Transverse colon (tissue), 4 donors: ENCODE measurements around the gene DCBLD2. TPM values are rescaled to one million over a fixed set of nuclear protein-coding genes. Genes with fewer than 3 reads are reported as not detected.

Experiments used
- DNase-seq: peaks from one replicate; pipeline ENCODE4 v3.0.0-alpha.2; 2019
- H3K27ac ChIP-seq, 4 donors: fragments of 200-600 bp; sonication (generic); 2 replicates each; pipeline ENCODE4 v1.5.1; 2016 to 2018; ENCODE audit warnings: inconsistent platforms in 4 of 4
- H3K27me3 ChIP-seq: fragments of 200-600 bp; sonication (generic); 2 replicates; pipeline ENCODE4 v1.5.1; 2017; ENCODE audit warnings: inconsistent platforms
- H3K36me3 ChIP-seq, 4 donors: fragments of 200-600 bp; sonication (generic); 2 replicates each; pipeline ENCODE4 v1.5.1; 2017 to 2019; ENCODE audit warnings: inconsistent platforms in 4 of 4
- H3K4me1 ChIP-seq, 4 donors: fragments of 200-600 bp; sonication (generic); 2 replicates each; pipeline ENCODE4 v1.5.1; 2017 to 2020; ENCODE audit warnings: inconsistent platforms in 4 of 4
- H3K4me3 ChIP-seq, 4 donors: fragments of 200-600 bp; sonication (generic); 1 replicate in 1 of 4; 2 replicates in 3 of 4; pipeline versions ENCODE4 v1.5.1 to v1.6.1; 2017 to 2019; ENCODE audit warnings: inconsistent platforms in 4 of 4
- H3K9me3 ChIP-seq, 2 donors: fragments of 200-600 bp; sonication (generic); 2 replicates each; pipeline ENCODE4 v1.5.1; 2017 to 2019; ENCODE audit warnings: inconsistent platforms in 2 of 2
- EP300 ChIP-seq: sonication (generic); formaldehyde crosslinking; IDR thresholded peaks from one replicate; pipeline ENCODE4 v1.6.1; 2017; ENCODE audit warnings: antibody characterized with exemption, low read depth
- POLR2A ChIP-seq: fragments of 450-650 bp; IDR thresholded peaks from one replicate; pipeline ENCODE4 v1.6.1; 2016; ENCODE audit warnings: antibody characterized with exemption, mild to moderate bottlenecking, moderate library complexity
- POLR2AphosphoS5 ChIP-seq, 3 donors: sonication (generic); formaldehyde crosslinking; IDR thresholded peaks; one replicate each; pipeline ENCODE4 v1.6.1; 2016; ENCODE audit warnings: antibody characterized with exemption in 3 of 3
- WGBS, 2 donors: methylation state at CpG; one replicate each; pipeline ENCODE4 v1.1.5; 2018; ENCODE audit warnings: low coverage in 1 of 2; 5-methylcytosine and 5-hydroxymethylcytosine counted together
- in situ Hi-C, 4 donors: fragments of 200-750 bp; cut with MboI; loops; one replicate each; pipeline versions ENCODE4 v1.15.0 to v1.15.1; 2017; ENCODE audit warnings: low sequenced_read_pairs in 3 of 4, low pct_ligation_motif_present in 1 of 4, low pct_unique_long_range_greater_than_20kb in 1 of 4
- intact Hi-C: fragments of 100-400 bp; cut with DNase I; formaldehyde crosslinking; loops from one replicate; pipeline ENCODE4 v1.15.1; 2023; ENCODE audit warnings: low total_unique reads
- total RNA-seq, 4 donors: library from RNA; depleted of rRNA; stranded (reverse); fragments of >200 nt; gene quantifications; one replicate each; pipeline ENCODE4 v1.1.0, GENCODE V29; 2016
- TF ChIP-seq, protein P1 (sequence below), 5 experiments: fragments of 200-600 bp in 3 of 5; fragments of 450-650 bp in 2 of 5; sonication (generic) in 3 of 5; IDR thresholded peaks; 1 replicate in 2 of 5; 2 replicates in 3 of 5; pipeline ENCODE4 v1.5.1; 2016 to 2017; ENCODE audit warnings: antibody characterized with exemption in 5 of 5, inconsistent platforms in 3 of 5, mild to moderate bottlenecking in 2 of 5, moderate library complexity in 1 of 5

The DCBLD2 gene
- total RNA-seq, 4 donors from 2014 or later, result 14.3 to 20.6 (median 18.4) TPM

DNA sequence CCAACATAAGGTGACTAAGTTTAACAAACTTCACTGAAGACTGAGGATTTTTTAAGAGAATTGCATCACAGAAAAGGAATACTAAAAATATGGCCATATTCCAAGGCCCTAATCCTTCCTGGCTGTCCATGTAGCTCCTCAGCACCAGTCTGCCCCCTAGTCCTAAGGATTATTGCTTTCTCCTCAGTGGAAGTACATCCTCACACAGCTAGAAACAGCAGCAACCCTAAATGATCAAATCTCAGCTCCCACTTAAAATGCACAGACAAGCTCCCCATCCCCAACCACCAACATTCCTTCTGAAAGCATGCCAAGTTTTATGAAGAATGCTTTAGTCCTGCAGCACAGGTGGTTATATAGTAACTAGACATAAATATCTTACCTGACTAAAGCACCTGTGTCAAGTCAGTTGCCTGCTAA, 123.7 kb downstream of the DCBLD2 start:
- Histone ChIP-seq H3K9me3 (no peaks in the 10 kb centered on the region), H3K27ac (no peak overlapping the region), H3K4me1 (peaks cover 0 to 7% (median 3%) of the 10 kb centered on the region in 4 donors), H3K27me3 (no peaks in the 10 kb centered on the region), H3K36me3 (no peaks in the 10 kb centered on the region), H3K4me3 (no peak overlapping the region)
- TF ChIP-seq, protein P1, sequence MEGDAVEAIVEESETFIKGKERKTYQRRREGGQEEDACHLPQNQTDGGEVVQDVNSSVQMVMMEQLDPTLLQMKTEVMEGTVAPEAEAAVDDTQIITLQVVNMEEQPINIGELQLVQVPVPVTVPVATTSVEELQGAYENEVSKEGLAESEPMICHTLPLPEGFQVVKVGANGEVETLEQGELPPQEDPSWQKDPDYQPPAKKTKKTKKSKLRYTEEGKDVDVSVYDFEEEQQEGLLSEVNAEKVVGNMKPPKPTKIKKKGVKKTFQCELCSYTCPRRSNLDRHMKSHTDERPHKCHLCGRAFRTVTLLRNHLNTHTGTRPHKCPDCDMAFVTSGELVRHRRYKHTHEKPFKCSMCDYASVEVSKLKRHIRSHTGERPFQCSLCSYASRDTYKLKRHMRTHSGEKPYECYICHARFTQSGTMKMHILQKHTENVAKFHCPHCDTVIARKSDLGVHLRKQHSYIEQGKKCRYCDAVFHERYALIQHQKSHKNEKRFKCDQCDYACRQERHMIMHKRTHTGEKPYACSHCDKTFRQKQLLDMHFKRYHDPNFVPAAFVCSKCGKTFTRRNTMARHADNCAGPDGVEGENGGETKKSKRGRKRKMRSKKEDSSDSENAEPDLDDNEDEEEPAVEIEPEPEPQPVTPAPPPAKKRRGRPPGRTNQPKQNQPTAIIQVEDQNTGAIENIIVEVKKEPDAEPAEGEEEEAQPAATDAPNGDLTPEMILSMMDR (IDR thresholded peaks at IDR 0.05), result no peak
- no peak for TF ChIP-seq EP300
- TF ChIP-seq POLR2A, result no peak
- TF ChIP-seq POLR2AphosphoS5 (IDR thresholded peaks at IDR 0.05), result no peak
- no peak for DNase-seq
- in situ Hi-C loops, result no loop called here
- intact Hi-C loops, result no loop called here

DNA sequence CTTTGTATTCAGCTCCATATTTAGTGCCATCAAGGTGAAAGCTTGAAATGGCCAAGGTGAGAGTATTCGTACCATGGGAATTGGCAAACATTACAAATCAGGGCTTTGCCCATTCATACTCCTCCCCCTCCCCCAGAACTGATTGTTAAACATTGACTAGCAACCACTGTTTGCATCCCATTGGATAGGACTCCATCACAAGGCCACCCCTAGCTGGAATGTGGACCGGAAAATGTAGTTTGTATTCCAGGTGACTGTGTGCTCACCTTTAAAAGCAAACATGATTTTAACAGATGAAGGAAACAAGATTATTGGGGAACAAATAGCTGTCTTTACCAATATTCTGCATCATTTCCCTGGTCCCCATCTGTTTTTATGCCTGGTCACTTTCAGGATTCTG, 124.2 kb downstream of the DCBLD2 start:
- no peaks in the 10 kb centered on the region for H3K9me3 ChIP-seq
- H3K4me3 ChIP-seq, result no peak overlapping the region
- TF ChIP-seq EP300 (no peak), POLR2AphosphoS5 (IDR thresholded peaks at IDR 0.05) (no peak), POLR2A (no peak)
- TF ChIP-seq, protein P1 (IDR thresholded peaks at IDR 0.05), result no peak
- DNase-seq, result no peak
- in situ Hi-C loops (no loop called here), intact Hi-C loops (no loop called here)
- WGBS, 2 donors, result 66 to 83% methylated on average over 1 to 2 of the region's 2 CpGs
- peaks cover 0 to 7% (median 3%) of the 10 kb centered on the region in 4 donors for H3K4me1 ChIP-seq
- no peaks in the 10 kb centered on the region for H3K27me3 ChIP-seq
- no peaks in the 10 kb centered on the region for H3K36me3 ChIP-seq
- H3K27ac ChIP-seq, result no peak overlapping the region

DNA sequence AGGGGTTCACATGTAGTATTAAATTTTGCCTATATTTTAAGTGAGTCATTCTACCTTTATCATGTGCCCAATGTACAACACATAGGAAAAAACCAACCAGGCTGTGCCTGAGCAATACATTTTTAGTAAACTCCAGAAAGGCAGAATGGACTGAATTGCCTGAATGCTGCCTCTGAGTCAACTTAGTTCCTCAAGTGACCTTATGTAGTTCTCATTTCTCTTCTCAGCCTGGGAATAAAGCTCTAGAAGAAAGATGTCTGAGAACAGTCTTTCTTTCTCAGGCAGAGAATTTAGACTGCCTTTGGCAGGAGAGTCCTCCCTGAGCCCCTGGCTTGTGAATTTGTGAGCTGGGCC, 125.4 kb downstream of the DCBLD2 start:
- no peaks in the 10 kb centered on the region for H3K9me3 ChIP-seq
- in situ Hi-C loops, result no loop called here
- no peak overlapping the region for H3K27ac ChIP-seq
- intact Hi-C loops, result no loop called here
- no peaks in the 10 kb centered on the region for H3K36me3 ChIP-seq
- H3K27me3 ChIP-seq, result no peaks in the 10 kb centered on the region
- TF ChIP-seq, protein P1 (IDR thresholded peaks at IDR 0.05), result no peak
- TF ChIP-seq EP300, result no peak
- no peak for TF ChIP-seq POLR2AphosphoS5 (IDR thresholded peaks at IDR 0.05)
- no peak for TF ChIP-seq POLR2A
- H3K4me3 ChIP-seq, result no peak overlapping the region
- H3K4me1 ChIP-seq, result peaks cover 0 to 7% (median 3%) of the 10 kb centered on the region in 4 donors
- DNase-seq, result no peak

DNA sequence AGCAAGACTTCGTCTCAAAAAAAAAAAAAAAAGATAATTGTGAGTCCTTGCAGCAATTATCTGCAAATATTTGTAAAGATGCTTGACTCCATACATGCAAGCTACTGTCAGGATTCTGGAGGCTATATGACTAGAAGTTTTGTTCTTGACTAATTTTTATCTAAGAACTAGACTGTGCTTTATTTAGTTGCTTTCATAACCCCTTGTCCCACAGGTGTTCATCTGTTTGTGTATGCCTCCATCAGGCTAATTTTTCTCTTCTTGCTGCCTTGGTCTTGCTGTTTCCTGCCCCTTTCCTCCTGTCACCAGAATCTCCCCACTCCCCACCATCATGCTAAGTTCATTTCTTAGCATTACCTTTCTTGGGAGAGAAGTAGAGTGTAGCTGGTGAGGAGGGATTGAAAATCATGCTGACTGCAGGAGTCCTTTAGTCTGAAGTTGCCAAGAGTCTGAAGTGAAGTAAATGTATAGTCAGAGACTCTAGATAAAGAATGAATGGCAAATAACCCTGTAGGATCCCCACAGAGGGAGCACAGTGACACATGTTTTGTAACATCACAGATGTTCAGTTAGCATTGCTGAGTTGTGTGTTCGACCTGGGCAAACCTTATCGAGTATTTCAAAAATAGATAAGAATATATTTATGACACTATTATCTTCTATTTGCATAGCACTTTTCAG, 125.9 kb downstream of the DCBLD2 start:
- in situ Hi-C loops, result no loop called here
- TF ChIP-seq EP300 (no peak), POLR2A (no peak), POLR2AphosphoS5 (IDR thresholded peaks at IDR 0.05) (no peak)
- TF ChIP-seq, protein P1 (IDR thresholded peaks at IDR 0.05), result no peak
- Histone ChIP-seq H3K9me3 (no peaks in the 10 kb centered on the region), H3K36me3 (no peaks in the 10 kb centered on the region), H3K4me3 (no peak overlapping the region), H3K27ac (no peak overlapping the region), H3K27me3 (no peaks in the 10 kb centered on the region), H3K4me1 (peaks cover 0 to 7% (median 3%) of the 10 kb centered on the region in 4 donors)
- 72 to 83% methylated on average over 3 of the region's 3 CpGs for WGBS, 2 donors
- DNase-seq, result no peak
- intact Hi-C loops, result no loop called here
